GM19463 (cell line): Measurements from ENCODE around the gene ARMC6.

Experiments
- ATAC-seq: cut with Tn5 transposase; IDR thresholded peaks from one replicate; pipeline ENCODE4 v1.9.1; 2021; ENCODE audit warnings: mild to moderate bottlenecking, moderate library complexity; ENCODE audit not compliant: unreplicated experiment

ARMC6 gene

GRCh38 chr19:19054315-19054938 lies 21.0 kb downstream of the ARMC6 start:
- no peak for ATAC-seq

GRCh38 chr19:19054939-19055440 lies 21.6 kb downstream of the ARMC6 start:
- ATAC-seq, result no peak

- ATAC-seq, result no peak
Observed at GRCh38 chr19:19055701-19056100, 22.3 kb downstream of the ARMC6 start.

- ATAC-seq, result no peak
Observed at GRCh38 chr19:19056636-19057275, 23.4 kb downstream of the ARMC6 start.

GRCh38 chr19:19057317-19057716 lies 23.9 kb downstream of the ARMC6 start:
- ATAC-seq, result no peak

GRCh38 chr19:19057720-19058119 lies 24.3 kb downstream of the ARMC6 start:
- ATAC-seq, result no peak

- ATAC-seq, result no peak
Observed at GRCh38 chr19:19059018-19059836, 25.8 kb downstream of the ARMC6 start.

- no peak for ATAC-seq
Observed at GRCh38 chr19:19059837-19060611, 26.6 kb downstream of the ARMC6 start.

- no peak for ATAC-seq
Observed at GRCh38 chr19:19061506-19061905, 28.1 kb downstream of the ARMC6 start.

- no peak for ATAC-seq
Observed at GRCh38 chr19:19062454-19063182, 29.2 kb downstream of the ARMC6 start.

GRCh38 chr19:19063183-19064097 lies 30.0 kb downstream of the ARMC6 start, which contains the start of gene SLC25A42:
Gene SLC25A42 (plus strand): TSS chr19:19063994. CDS start chr19:19096125, 32,131 bp downstream.
- ATAC-seq, result peak; percentile 91

GRCh38 chr19:19064098-19064722 lies 30.8 kb downstream of the ARMC6 start:
- ATAC-seq, result no peak

GRCh38 chr19:19064811-19065745 lies 31.7 kb downstream of the ARMC6 start:
- no peak for ATAC-seq

GRCh38 chr19:19067276-19068072 lies 34.1 kb downstream of the ARMC6 start:
- ATAC-seq, result no peak

GRCh38 chr19:19068659-19069654 lies 35.6 kb downstream of the ARMC6 start:
- ATAC-seq, result no peak

- no peak for ATAC-seq
Observed at GRCh38 chr19:19071897-19072296, 38.5 kb downstream of the ARMC6 start.
